Camera-type eye (tissue), 1 donor: ENCODE results near the gene LTBP2. TPM values are rescaled to one million over a fixed set of nuclear protein-coding genes. Genes with fewer than 3 reads are reported as not detected.

Source experiments
- total RNA-seq: library from RNA; depleted of rRNA; stranded (reverse); fragments of >200 nt; gene quantifications from one replicate; pipeline ENCODE4 v1.2.3, GENCODE V29; 2014

The LTBP2 gene
- total RNA-seq: 49.8 TPM

GRCh38 chr14:74611650-74612349, at the start of gene LTBP2:
Gene LTBP2 (minus strand): TSS chr14:74612237. CDS start chr14:74611944, 293 bp downstream.

GRCh38 chr14:74493343-74494261, 118.4 kb downstream of the LTBP2 start, which contains the start of gene ISCA2:
Gene ISCA2 (plus strand): TSS chr14:74493765. CDS start chr14:74493775, 10 bp downstream.

GRCh38 chr14:74492776-74493342, 119.2 kb downstream of the LTBP2 start, which contains the start of gene NPC2:
Gene NPC2 (minus strand): TSS chr14:74493305. CDS start chr14:74493274, 31 bp downstream.

Other genes starting within 250 kb of the LTBP2 start
- gene SYNDIG1L, start 186.0 kb downstream of the LTBP2 start, total RNA-seq: 0.60 TPM
- gene NPC2, start 118.9 kb downstream of the LTBP2 start, total RNA-seq: 166 TPM
- gene ISCA2, start 118.5 kb downstream of the LTBP2 start, total RNA-seq: 18.0 TPM
- gene AREL1, start 100.8 kb upstream of the LTBP2 start, total RNA-seq: 30.2 TPM
- gene FCF1, start 100.9 kb upstream of the LTBP2 start, total RNA-seq: 39.0 TPM
- 128 TPM for gene YLPM1, start 151.1 kb upstream of the LTBP2 start, total RNA-seq